HG02970 (cell line): ENCODE data around the gene NMRAL1.
A peak's percentile ranks its signal among the peaks of the same experiment; 100 is the strongest.

Experiments
- ATAC-seq: cut with Tn5 transposase; IDR thresholded peaks from one replicate; pipeline ENCODE4 v1.9.1; 2021; ENCODE audit warnings: mild to moderate bottlenecking, moderate library complexity, moderate number of reproducible peaks; ENCODE audit not compliant: unreplicated experiment, low FRiP score

The NMRAL1 gene

GRCh38 chr16:4428500-4428899 is 45.9 kb downstream of the NMRAL1 start:
- no peak for ATAC-seq

- no peak for ATAC-seq
These were observed 47.6 kb downstream of the NMRAL1 start for GRCh38 chr16:4426722-4427372.

- ATAC-seq: peak; percentile 6
These were observed 48.3 kb downstream of the NMRAL1 start for GRCh38 chr16:4426021-4426684.

GRCh38 chr16:4425378-4426020 is 48.9 kb downstream of the NMRAL1 start, which contains the start of gene DNAJA3:
Gene DNAJA3, plus strand, starts transcription at chr16:4425868. Its CDS starts 14 bp downstream, at chr16:4425882.
- peak; percentile 88 for ATAC-seq

GRCh38 chr16:4420505-4421105 is 53.8 kb downstream of the NMRAL1 start:
- no peak for ATAC-seq

- ATAC-seq: no peak
These were observed 54.9 kb downstream of the NMRAL1 start for GRCh38 chr16:4419402-4419959.

- ATAC-seq: peak; percentile 55
These were observed 58.0 kb downstream of the NMRAL1 start, which contains the start of gene CORO7 for GRCh38 chr16:4416200-4417032. Gene CORO7, minus strand, starts transcription at chr16:4416596. Its CDS starts 78 bp downstream, at chr16:4416518.

GRCh38 chr16:4415538-4416199 is 58.8 kb downstream of the NMRAL1 start:
- ATAC-seq: peak; percentile 9

- peak; percentile 53 for ATAC-seq
These were observed 60.1 kb downstream of the NMRAL1 start for GRCh38 chr16:4414187-4414917.

- no peak for ATAC-seq
These were observed 61.6 kb downstream of the NMRAL1 start for GRCh38 chr16:4412854-4413253.

GRCh38 chr16:4412159-4412558 is 62.3 kb downstream of the NMRAL1 start:
- no peak for ATAC-seq
